A549 (cell line): ENCODE data around the gene UCP2. TPM values are rescaled to one million over a fixed set of nuclear protein-coding genes. Genes with fewer than 3 reads are reported as not detected.

Experiments used
- ATAC-seq, 2 experiments: fragments of 200-7000 bp in 1 of 2; fragments of >200 bp in 1 of 2; cut with Nextera tagmentation in 1 of 2; cut with Tn5 transposase in 1 of 2; 3 replicates each; pipeline versions ENCODE4 v1.8.0 to v1.9.1; 2018 to 2020; ENCODE audit warnings: mild to moderate bottlenecking in 1 of 2, moderate library complexity in 1 of 2
- CTCF ChIA-PET: fragments of 300-600 bp; sonication (Branson Sonifier 250); formaldehyde crosslinking; extraction: SDS; loops from one replicate; lab custom pipeline; 2021; ENCODE audit warnings: antibody characterized with exemption, inconsistent platforms; lab: Yijun Ruan, JAX
- POLR2A ChIA-PET: fragments of 350-600 bp; formaldehyde crosslinking; extraction: SDS; loops from one replicate; lab custom pipeline; 2021; ENCODE audit warnings: antibody characterized with exemption, inconsistent platforms; lab: Yijun Ruan, JAX
- DNase-seq, 2 experiments: peaks; one replicate each; pipeline versions ENCODE4 v3.0.0 to v3.0.0-alpha.2; 2011 to 2016; ENCODE audit warnings: low read depth in 1 of 2, low spot score in 1 of 2
- FAIRE-seq: peaks from 2 replicates; lab custom pipeline; 2011; peaks lifted over from hg19 to GRCh38; lab: Jason Lieb, UNC
- H3K27ac ChIP-seq, 2 experiments: fragments of >200 bp; sonication (Bioruptor Twin); formaldehyde crosslinking; 3 replicates each; pipeline ENCODE4 v1.5.1; 2016 to 2017
- H3K4me1 ChIP-seq: fragments of >200 bp; sonication (Bioruptor Twin); formaldehyde crosslinking; 3 replicates; pipeline ENCODE4 v1.6.1; 2016
- H3K4me2 ChIP-seq: fragments of >200 bp; sonication (Bioruptor Twin); formaldehyde crosslinking; 3 replicates; pipeline ENCODE4 v1.6.1; 2016
- H3K4me3 ChIP-seq: fragments of >200 bp; sonication (Bioruptor Twin); formaldehyde crosslinking; 3 replicates; pipeline ENCODE4 v1.5.1; 2016
- H3K9me3 ChIP-seq: fragments of >200 bp; sonication (Bioruptor Twin); formaldehyde crosslinking; 3 replicates; pipeline ENCODE4 v1.6.1; 2016
- BCL3 ChIP-seq: fragments of >200 bp; sonication (Bioruptor Twin); formaldehyde crosslinking; IDR thresholded peaks from 3 replicates; pipeline ENCODE4 v1.6.1; 2016
- CEBPB ChIP-seq, 2 experiments: fragments of >200 bp in 1 of 2; sonication (Bioruptor Twin) in 1 of 2; formaldehyde crosslinking in 1 of 2; IDR thresholded peaks; 2 replicates each; pipeline ENCODE4 v1.6.1; 2012 to 2016
- CHD2 ChIP-seq: fragments of 150-350 bp; IDR thresholded peaks from 2 replicates; pipeline ENCODE4 v1.6.1; 2014; ENCODE audit warnings: low read length; ENCODE audit not compliant: partially characterized antibody
- EHMT2 ChIP-seq: fragments of 200-600 bp; sonication (generic); IDR thresholded peaks from 2 replicates; pipeline ENCODE4 v1.6.1; 2016; ENCODE audit warnings: antibody characterized with exemption, low read depth, mild to moderate bottlenecking, moderate library complexity
- ESRRA ChIP-seq: fragments of 150-350 bp; IDR thresholded peaks from 2 replicates; pipeline ENCODE4 v1.6.1; 2014; ENCODE audit warnings: mild to moderate bottlenecking, low read length, borderline replicate concordance
- GATA3 ChIP-seq: IDR thresholded peaks from 2 replicates; pipeline ENCODE4 v1.6.1; 2012; ENCODE audit warnings: borderline replicate concordance
- HOXA7 ChIP-seq: fragments of 250-450 bp; sonication (Bioruptor Pico); IDR thresholded peaks from 2 replicates; pipeline ENCODE4 v1.5.0; 2020; ENCODE audit warnings: mild to moderate bottlenecking, moderate library complexity
- HOXB13 ChIP-seq: fragments of 250-450 bp; sonication (Bioruptor Pico); IDR thresholded peaks from 2 replicates; pipeline ENCODE4 v1.5.0; 2020; ENCODE audit warnings: low read depth, mild to moderate bottlenecking, moderate library complexity
- JUNB ChIP-seq: fragments of >200 bp; sonication (Bioruptor Twin); formaldehyde crosslinking; IDR thresholded peaks from 2 replicates; pipeline ENCODE4 v1.6.1; 2016
- MYC ChIP-seq: IDR thresholded peaks from 2 replicates; pipeline ENCODE4 v1.6.1; 2012; ENCODE audit warnings: mild to moderate bottlenecking, inconsistent platforms, low read length, improper control_type of control experiment, borderline replicate concordance
- PBX3 ChIP-seq: IDR thresholded peaks from 2 replicates; pipeline ENCODE4 v1.6.1; 2012
- PHF8 ChIP-seq: fragments of 200-600 bp; sonication (generic); IDR thresholded peaks from 2 replicates; pipeline ENCODE4 v1.6.1; 2016; ENCODE audit warnings: low read depth, mild to moderate bottlenecking, antibody characterized with exemption, moderate library complexity, borderline replicate concordance
- POLR2A ChIP-seq: IDR thresholded peaks from 2 replicates; pipeline ENCODE4 v1.6.1; 2012; ENCODE audit warnings: mild to moderate bottlenecking, low read length
- POLR2AphosphoS2 ChIP-seq: conservative IDR thresholded peaks from 2 replicates; pipeline ENCODE4 v1.6.1; 2012; ENCODE audit warnings: low read length, improper control_type of control experiment, inconsistent platforms
- RAD21 ChIP-seq, 2 experiments: fragments of >200 bp in 1 of 2; sonication (Bioruptor Twin) in 1 of 2; formaldehyde crosslinking in 1 of 2; IDR thresholded peaks in 1 of 2; conservative IDR thresholded peaks in 1 of 2; 2 replicates in 1 of 2; 3 replicates in 1 of 2; pipeline ENCODE4 v1.6.1; 2012 to 2018; ENCODE audit warnings: inconsistent platforms in 1 of 2
- RFX5 ChIP-seq: fragments of 450-650 bp; IDR thresholded peaks from 2 replicates; pipeline ENCODE4 v1.7.1; 2014; ENCODE audit warnings: antibody characterized with exemption, mild to moderate bottlenecking, moderate library complexity
- RNF2 ChIP-seq: fragments of 200-600 bp; sonication (generic); IDR thresholded peaks from 2 replicates; pipeline ENCODE4 v1.6.1; 2016; ENCODE audit warnings: low read depth, mild to moderate bottlenecking, antibody characterized with exemption, moderate library complexity, borderline replicate concordance
- TFCP2L1 ChIP-seq: fragments of 250-450 bp; sonication (Bioruptor Pico); IDR thresholded peaks from 2 replicates; pipeline ENCODE4 v1.5.0; 2021; ENCODE audit warnings: mild to moderate bottlenecking
- USF2 ChIP-seq: fragments of 450-650 bp; IDR thresholded peaks from 2 replicates; pipeline ENCODE4 v1.6.1; 2014; ENCODE audit warnings: antibody characterized with exemption
- ZNF302 ChIP-seq: fragments of 250-450 bp; sonication (Bioruptor Pico); IDR thresholded peaks from 2 replicates; pipeline ENCODE4 v1.9.0; 2021; ENCODE audit warnings: inconsistent platforms, mild to moderate bottlenecking, moderate library complexity
- ZSCAN20 ChIP-seq: fragments of 250-450 bp; sonication (Bioruptor Pico); IDR thresholded peaks from 2 replicates; pipeline ENCODE4 v1.8.0; 2022; ENCODE audit warnings: mild to moderate bottlenecking, moderate library complexity
- WGBS: methylation state at CpG from one replicate; pipeline ENCODE4 v1.1.6; 2017; ENCODE audit errors: missing lambda C conversion rate; 5-methylcytosine and 5-hydroxymethylcytosine counted together
- polyA plus RNA-seq, 4 experiments: library from polyadenylated mRNA; depleted of rRNA in 3 of 4; stranded (reverse); fragments of >200 nt; fragmentation: RNase III in 1 of 4; extraction: RNeasy Plus Mini Kit Qiagen cat#74134 plus additional on column Dnase treatment in 1 of 4; gene quantifications; 2 replicates in 3 of 4; 3 replicates in 1 of 4; pipeline ENCODE4 v1.2.3, GENCODE V29; 2011 to 2017
- TF ChIP-seq, protein P1 (sequence below): fragments of 250-450 bp; sonication (Bioruptor Pico); IDR thresholded peaks from 2 replicates; pipeline ENCODE4 v1.5.0; 2020; ENCODE audit warnings: low read depth, mild to moderate bottlenecking, moderate library complexity
- TF ChIP-seq, protein P2 (sequence below): fragments of >200 bp; sonication (Bioruptor Twin); formaldehyde crosslinking; IDR thresholded peaks from 2 replicates; pipeline ENCODE4 v1.6.1; 2016
- TF ChIP-seq, protein P3 (sequence below): IDR thresholded peaks from 2 replicates; pipeline ENCODE4 v1.6.1; 2012; ENCODE audit warnings: low read depth, borderline replicate concordance

UCP2 gene
- polyA plus RNA-seq, 2 of the 4 experiments (the other 2 are of a cell fraction): 51.6 to 131 TPM

DNA sequence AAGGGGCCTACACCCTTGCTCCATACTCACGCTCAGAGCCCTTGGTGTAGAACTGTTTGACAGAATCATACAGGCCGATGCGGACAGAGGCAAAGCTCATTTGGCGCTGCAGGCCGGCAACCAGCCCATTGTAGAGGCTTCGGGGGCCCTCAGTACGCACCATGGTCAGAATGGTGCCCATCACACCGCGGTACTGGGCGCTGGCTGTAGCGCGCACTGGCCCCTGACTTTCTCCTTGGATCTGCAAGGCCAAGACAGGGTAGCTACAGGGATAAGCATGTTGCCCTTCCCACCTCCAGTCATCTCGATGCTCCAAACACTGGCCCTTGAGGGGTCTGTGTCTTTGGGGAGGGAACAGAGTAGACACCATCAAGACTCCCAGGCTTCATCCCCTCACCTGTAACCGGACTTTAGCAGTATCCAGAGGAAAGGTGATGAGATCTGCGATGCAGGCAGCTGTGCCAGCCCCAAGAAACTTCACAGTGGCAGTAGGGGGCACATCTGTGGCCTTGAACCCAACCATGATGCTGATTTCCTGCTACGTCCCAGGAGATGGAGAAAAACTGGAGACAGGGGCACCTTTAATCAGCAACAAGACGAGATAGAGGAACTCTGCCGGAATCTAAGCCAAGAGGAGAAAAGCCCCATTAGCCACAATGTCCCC lies 4.7 kb downstream of the UCP2 start:
- no peak overlapping the region for H3K27ac ChIP-seq
- H3K9me3 ChIP-seq: no peaks in the 10 kb centered on the region
- FAIRE-seq (no peak), DNase-seq (no peak), ATAC-seq (no peak)
- TF ChIP-seq JUNB (no peak), GATA3 (no peak), TFCP2L1 (no peak), MYC (no peak), ZNF302 (CRISPR knock-in tag) (no peak), RNF2 (no peak), POLR2AphosphoS2 (no peak), BCL3 (no peak), PHF8 (no peak), POLR2A (no peak), HOXA7 (CRISPR knock-in tag) (no peak), CEBPB (IDR thresholded peaks at IDR 0.05) (no peak), RFX5 (no peak), EHMT2 (no peak)
- TF ChIP-seq, protein P1, sequence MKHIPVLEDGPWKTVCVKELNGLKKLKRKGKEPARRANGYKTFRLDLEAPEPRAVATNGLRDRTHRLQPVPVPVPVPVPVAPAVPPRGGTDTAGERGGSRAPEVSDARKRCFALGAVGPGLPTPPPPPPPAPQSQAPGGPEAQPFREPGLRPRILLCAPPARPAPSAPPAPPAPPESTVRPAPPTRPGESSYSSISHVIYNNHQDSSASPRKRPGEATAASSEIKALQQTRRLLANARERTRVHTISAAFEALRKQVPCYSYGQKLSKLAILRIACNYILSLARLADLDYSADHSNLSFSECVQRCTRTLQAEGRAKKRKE (CRISPR knock-in tag): no peak
- TF ChIP-seq, protein P2, sequence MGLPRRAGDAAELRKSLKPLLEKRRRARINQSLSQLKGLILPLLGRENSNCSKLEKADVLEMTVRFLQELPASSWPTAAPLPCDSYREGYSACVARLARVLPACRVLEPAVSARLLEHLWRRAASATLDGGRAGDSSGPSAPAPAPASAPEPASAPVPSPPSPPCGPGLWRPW: no peak
- TF ChIP-seq, protein P3, sequence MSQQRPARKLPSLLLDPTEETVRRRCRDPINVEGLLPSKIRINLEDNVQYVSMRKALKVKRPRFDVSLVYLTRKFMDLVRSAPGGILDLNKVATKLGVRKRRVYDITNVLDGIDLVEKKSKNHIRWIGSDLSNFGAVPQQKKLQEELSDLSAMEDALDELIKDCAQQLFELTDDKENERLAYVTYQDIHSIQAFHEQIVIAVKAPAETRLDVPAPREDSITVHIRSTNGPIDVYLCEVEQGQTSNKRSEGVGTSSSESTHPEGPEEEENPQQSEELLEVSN: no peak
- H3K4me3 ChIP-seq: no peak overlapping the region
- CTCF ChIA-PET: interaction anchor here (7.9 kb wide), 1 partner anchor 13 kb away, joined by 61 read pairs; no protein-coding TSS in a partner anchor
- WGBS: 96% methylated on average over 18 of the region's 18 CpGs
- POLR2A ChIA-PET: no interaction called here
- H3K4me1 ChIP-seq: peaks cover 30% of the 10 kb centered on the region
- H3K4me2 ChIP-seq: no peak overlapping the region

- CTCF ChIA-PET: interaction anchor here (0.6 to 7.9 kb wide), 4 partner anchors 12 to 494 kb away, joined by 3 to 61 read pairs (median 4); no protein-coding TSS in a partner anchor
- ATAC-seq: no peak
These were observed 6.0 kb downstream of the UCP2 start for GRCh38 chr11:73976451-73977151.

More at GRCh38 chr11:73976451-73977151, 6.0 kb downstream of the UCP2 start:
- Histone ChIP-seq H3K9me3 (no peaks in the 10 kb centered on the region), H3K4me2 (no peak overlapping the region), H3K27ac (no peak overlapping the region), H3K4me1 (peaks cover 27% of the 10 kb centered on the region), H3K4me3 (no peak overlapping the region)
- DNase-seq (no peak), FAIRE-seq (no peak)
- TF ChIP-seq ESRRA (no peak), PBX3 (no peak), RAD21 (conservative IDR thresholded peaks at IDR 0.05 in 1 of 2, IDR thresholded peaks at IDR 0.05 in 1 of 2) (no peak), CHD2 (no peak), USF2 (no peak), TFCP2L1 (no peak), HOXB13 (CRISPR knock-in tag) (no peak), ZSCAN20 (CRISPR knock-in tag) (no peak)
- TF ChIP-seq, protein P1 (CRISPR knock-in tag): no peak
- POLR2A ChIA-PET: no interaction called here
- WGBS: 92% methylated on average over 12 of the region's 14 CpGs
